ENCODE results near the gene FDX1. TPM values are rescaled to one million over a fixed set of nuclear protein-coding genes. Genes with fewer than 3 reads are reported as not detected.

Gene FDX1
- total RNA-seq, 6 experiments from 2014 or later, result 7.3 to 10.3 (median 9.5) TPM

- Mint-ChIP-seq H3K9me3 (peaks cover 4% of the 10 kb centered on the region; the same call in 1 of the 2 replicates), H3K27ac (no peak overlapping the region), H3K36me3 (ENCODE audit: low read depth) (no peaks in the 10 kb centered on the region), H3K4me3 (no peak overlapping the region), H3K4me1 (ENCODE audit: low read depth) (peaks cover 7% of the 10 kb centered on the region), H3K27me3 (ENCODE audit: insufficient read depth) (peaks cover 6% of the 10 kb centered on the region)
- DNase-seq, result no peak
- no peak for TF ChIP-seq CTCF (IDR thresholded peaks at IDR 0.05)
Measured at GRCh38 chr11:110488446-110488845, 58.7 kb downstream of the FDX1 start.

- Mint-ChIP-seq H3K27ac (no peak overlapping the region; the same call in 1 of the 2 replicates), H3K4me3 (peak overlapping the region; percentile 9; the same call in 1 of the 2 replicates), H3K4me1 (ENCODE audit: low read depth) (peaks cover 7% of the 10 kb centered on the region), H3K9me3 (peaks cover 4% of the 10 kb centered on the region; the same call in 1 of the 2 replicates), H3K27me3 (ENCODE audit: insufficient read depth) (peaks cover 7% of the 10 kb centered on the region), H3K36me3 (ENCODE audit: low read depth) (no peaks in the 10 kb centered on the region)
- TF ChIP-seq CTCF (IDR thresholded peaks at IDR 0.05), result no peak
- peak; percentile 38 for DNase-seq
Measured at GRCh38 chr11:110490886-110491285, 61.1 kb downstream of the FDX1 start.

- Mint-ChIP-seq H3K9me3 (peaks cover 4% of the 10 kb centered on the region; the same call in 1 of the 2 replicates), H3K4me1 (ENCODE audit: low read depth) (peaks cover 7% of the 10 kb centered on the region), H3K27ac (no peak overlapping the region), H3K36me3 (ENCODE audit: low read depth) (no peaks in the 10 kb centered on the region), H3K4me3 (no peak overlapping the region), H3K27me3 (ENCODE audit: insufficient read depth) (peaks cover 7% of the 10 kb centered on the region)
- no peak for DNase-seq
- no peak for TF ChIP-seq CTCF (IDR thresholded peaks at IDR 0.05)
Measured at GRCh38 chr11:110491577-110492320, 62.0 kb downstream of the FDX1 start.

- H3K27ac Mint-ChIP-seq, result no peak overlapping the region
- H3K27me3 Mint-ChIP-seq (ENCODE audit: insufficient read depth), result peaks cover 6% of the 10 kb centered on the region
- H3K4me1 Mint-ChIP-seq (ENCODE audit: low read depth), result peaks cover 7% of the 10 kb centered on the region
- H3K9me3 Mint-ChIP-seq, result peaks cover 4% of the 10 kb centered on the region; the same call in 1 of the 2 replicates
- no peak overlapping the region for H3K4me3 Mint-ChIP-seq
- no peak for TF ChIP-seq CTCF (IDR thresholded peaks at IDR 0.05)
- H3K36me3 Mint-ChIP-seq (ENCODE audit: low read depth), result no peaks in the 10 kb centered on the region
- no peak for DNase-seq
Measured at GRCh38 chr11:110492321-110492685, 62.6 kb downstream of the FDX1 start.

GRCh38 chr11:110493346-110493745 is 63.6 kb downstream of the FDX1 start:
- H3K27me3 Mint-ChIP-seq (ENCODE audit: insufficient read depth), result peaks cover 6% of the 10 kb centered on the region

More at GRCh38 chr11:110493346-110493745, 63.6 kb downstream of the FDX1 start:
- H3K36me3 Mint-ChIP-seq (ENCODE audit: low read depth), result no peaks in the 10 kb centered on the region
- TF ChIP-seq CTCF (IDR thresholded peaks at IDR 0.05), result no peak
- H3K9me3 Mint-ChIP-seq, result peaks cover 4% of the 10 kb centered on the region; the same call in 1 of the 2 replicates
- DNase-seq, result no peak
- H3K27ac Mint-ChIP-seq, result no peak overlapping the region
- peaks cover 7% of the 10 kb centered on the region for H3K4me1 Mint-ChIP-seq (ENCODE audit: low read depth)
- no peak overlapping the region for H3K4me3 Mint-ChIP-seq
